ENCODE data around the gene AKAP6. TPM values are rescaled to one million over a fixed set of nuclear protein-coding genes. Genes with fewer than 3 reads are reported as not detected.

The AKAP6 gene
- total RNA-seq, 1 donor from 2014 or later: 1.3 TPM

DNA sequence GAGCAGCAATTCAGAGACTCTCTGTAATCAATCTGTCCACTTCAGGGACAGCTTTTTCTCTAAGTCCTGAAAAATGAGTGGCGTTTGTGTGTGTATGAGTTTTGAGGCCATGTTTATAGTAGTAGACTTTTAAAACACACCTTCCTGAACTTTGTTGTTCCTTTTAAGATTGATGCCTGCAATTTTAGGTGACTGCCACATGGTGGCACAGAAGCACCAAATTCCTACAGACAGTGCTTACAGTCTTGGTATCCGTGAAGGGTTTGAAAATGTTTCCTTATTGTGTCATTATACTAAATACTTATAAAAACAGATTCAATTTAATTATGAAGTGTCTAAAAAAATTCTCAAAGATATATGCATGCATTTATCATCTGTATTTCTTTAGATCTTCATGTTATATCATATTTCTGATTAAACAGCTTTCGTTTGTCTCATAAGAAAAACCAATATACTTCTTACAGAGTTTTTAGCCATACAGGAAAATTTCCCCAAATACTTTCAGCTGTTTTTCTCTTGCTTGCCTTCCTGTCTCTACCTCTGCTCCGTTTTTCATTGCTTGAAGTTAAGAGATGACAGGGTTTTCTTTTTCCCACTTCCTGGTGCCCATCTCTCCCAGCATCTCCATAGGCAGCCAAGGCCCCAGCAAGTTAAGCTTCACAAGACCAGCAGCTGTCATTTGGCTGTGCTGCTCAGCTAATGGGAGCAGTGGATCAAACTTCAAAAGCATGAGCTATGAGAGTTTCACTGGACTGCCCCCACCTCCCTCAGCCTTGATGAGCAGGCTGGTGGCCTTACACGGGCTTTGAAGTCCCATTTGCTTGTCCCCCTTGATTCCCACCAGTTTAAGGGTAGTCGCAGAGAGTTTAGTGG is 259.6 kb downstream of the AKAP6 start:
- no peak overlapping the region for H3K4me3 ChIP-seq (ENCODE audit: low read depth, low read length)
- no peak for DNase-seq (ENCODE audit: low read depth)
- TF ChIP-seq, protein P1, sequence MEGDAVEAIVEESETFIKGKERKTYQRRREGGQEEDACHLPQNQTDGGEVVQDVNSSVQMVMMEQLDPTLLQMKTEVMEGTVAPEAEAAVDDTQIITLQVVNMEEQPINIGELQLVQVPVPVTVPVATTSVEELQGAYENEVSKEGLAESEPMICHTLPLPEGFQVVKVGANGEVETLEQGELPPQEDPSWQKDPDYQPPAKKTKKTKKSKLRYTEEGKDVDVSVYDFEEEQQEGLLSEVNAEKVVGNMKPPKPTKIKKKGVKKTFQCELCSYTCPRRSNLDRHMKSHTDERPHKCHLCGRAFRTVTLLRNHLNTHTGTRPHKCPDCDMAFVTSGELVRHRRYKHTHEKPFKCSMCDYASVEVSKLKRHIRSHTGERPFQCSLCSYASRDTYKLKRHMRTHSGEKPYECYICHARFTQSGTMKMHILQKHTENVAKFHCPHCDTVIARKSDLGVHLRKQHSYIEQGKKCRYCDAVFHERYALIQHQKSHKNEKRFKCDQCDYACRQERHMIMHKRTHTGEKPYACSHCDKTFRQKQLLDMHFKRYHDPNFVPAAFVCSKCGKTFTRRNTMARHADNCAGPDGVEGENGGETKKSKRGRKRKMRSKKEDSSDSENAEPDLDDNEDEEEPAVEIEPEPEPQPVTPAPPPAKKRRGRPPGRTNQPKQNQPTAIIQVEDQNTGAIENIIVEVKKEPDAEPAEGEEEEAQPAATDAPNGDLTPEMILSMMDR (IDR thresholded peaks at IDR 0.05; ENCODE audit: insufficient read depth, low read length, poor library complexity, severe bottlenecking): peak; percentile 61
- no peaks in the 10 kb centered on the region for H3K36me3 ChIP-seq (ENCODE audit: control insufficient read depth, insufficient read depth, low read length)
- H3K27me3 ChIP-seq (ENCODE audit: control insufficient read depth, insufficient read depth, low read length): no peaks in the 10 kb centered on the region

DNA sequence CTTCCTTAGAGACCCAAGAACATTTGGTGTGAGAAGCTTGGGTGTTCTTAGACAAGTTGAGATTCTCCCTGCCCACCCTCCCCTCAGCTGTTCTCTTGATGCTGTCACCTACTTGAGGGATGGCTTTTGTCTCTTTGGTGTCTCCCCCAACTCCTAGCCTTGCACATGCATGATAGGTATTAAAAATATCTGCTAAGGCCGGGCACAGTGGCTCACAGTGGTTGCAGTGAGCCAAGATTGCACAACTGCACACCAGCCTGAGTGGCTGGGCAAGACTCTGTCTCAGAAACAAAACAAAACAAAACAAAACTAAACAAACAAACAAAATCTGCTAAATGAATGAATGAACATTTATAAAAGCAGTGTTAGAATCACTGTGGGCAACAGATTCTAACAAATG is 261.1 kb downstream of the AKAP6 start:
- TF ChIP-seq, protein P1 (IDR thresholded peaks at IDR 0.05; ENCODE audit: insufficient read depth, low read length, poor library complexity, severe bottlenecking): no peak
- no peaks in the 10 kb centered on the region for H3K27me3 ChIP-seq (ENCODE audit: control insufficient read depth, insufficient read depth, low read length)

DNA sequence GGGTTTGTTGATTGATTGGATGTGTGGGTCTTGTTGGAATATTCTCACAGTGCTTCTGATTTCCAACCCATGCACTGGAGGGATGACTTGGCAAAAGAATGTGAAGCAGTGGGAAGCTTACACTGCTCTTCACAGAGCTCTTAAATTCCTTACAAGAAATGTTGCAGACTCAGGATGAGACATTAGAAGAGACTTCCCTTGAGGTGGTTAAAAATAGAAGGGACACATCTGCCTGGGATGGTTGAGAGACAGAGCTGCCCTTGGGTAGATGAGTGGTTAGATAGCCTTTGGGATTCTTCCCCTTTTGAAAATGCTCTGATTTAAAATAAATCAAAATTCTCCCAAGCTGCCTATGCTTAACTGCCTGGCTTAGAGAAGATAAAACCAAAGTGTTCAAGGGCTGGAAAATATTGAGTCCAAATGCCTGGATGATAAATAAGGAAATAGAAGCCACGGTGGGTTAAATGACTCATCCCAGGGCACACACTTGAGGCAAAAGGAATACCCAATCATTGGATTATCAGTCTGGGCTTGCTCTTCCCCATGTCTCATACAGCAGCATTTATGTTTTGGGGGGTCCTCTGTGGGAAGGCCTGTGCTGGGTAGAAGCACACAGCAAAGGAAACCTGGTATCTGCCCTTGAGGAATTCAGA is 264.3 kb downstream of the AKAP6 start:
- TF ChIP-seq, protein P1 (IDR thresholded peaks at IDR 0.05; ENCODE audit: insufficient read depth, low read length, poor library complexity, severe bottlenecking): no peak
- H3K4me3 ChIP-seq (ENCODE audit: low read depth, low read length): no peak overlapping the region
- H3K36me3 ChIP-seq (ENCODE audit: control insufficient read depth, insufficient read depth, low read length): no peaks in the 10 kb centered on the region
- DNase-seq (ENCODE audit: low read depth): peak; percentile 16
- H3K27me3 ChIP-seq (ENCODE audit: control insufficient read depth, insufficient read depth, low read length): no peaks in the 10 kb centered on the region

More for the DNA sequence above, 261.1 kb downstream of the AKAP6 start:
- DNase-seq (ENCODE audit: low read depth): no peak
- H3K4me3 ChIP-seq (ENCODE audit: low read depth, low read length): no peak overlapping the region
- no peaks in the 10 kb centered on the region for H3K36me3 ChIP-seq (ENCODE audit: control insufficient read depth, insufficient read depth, low read length)

DNA sequence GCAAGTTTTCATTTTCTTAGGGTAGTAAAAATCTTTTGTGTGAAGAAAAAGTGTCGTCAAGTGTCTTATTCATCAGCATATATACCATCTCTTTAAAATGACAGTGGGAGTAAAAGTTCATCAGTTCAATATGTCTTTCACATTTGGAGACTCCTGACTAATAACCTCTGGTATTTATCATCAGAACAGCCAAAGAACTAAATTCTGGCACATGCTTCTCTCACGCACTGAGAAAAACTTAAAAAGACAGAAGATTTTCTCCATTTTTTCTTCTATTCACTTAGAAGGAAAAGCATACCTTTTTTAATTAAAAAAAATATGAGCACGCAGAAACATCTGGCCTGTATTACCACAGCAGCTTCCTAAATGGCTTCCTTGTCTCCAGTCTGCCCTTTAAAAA is 265.7 kb downstream of the AKAP6 start:
- DNase-seq (ENCODE audit: low read depth): no peak
- TF ChIP-seq, protein P1 (IDR thresholded peaks at IDR 0.05; ENCODE audit: insufficient read depth, low read length, poor library complexity, severe bottlenecking): no peak
- Histone ChIP-seq H3K36me3 (ENCODE audit: control insufficient read depth, insufficient read depth, low read length) (no peaks in the 10 kb centered on the region), H3K27me3 (ENCODE audit: control insufficient read depth, insufficient read depth, low read length) (no peaks in the 10 kb centered on the region), H3K4me3 (ENCODE audit: low read depth, low read length) (no peak overlapping the region)

DNA sequence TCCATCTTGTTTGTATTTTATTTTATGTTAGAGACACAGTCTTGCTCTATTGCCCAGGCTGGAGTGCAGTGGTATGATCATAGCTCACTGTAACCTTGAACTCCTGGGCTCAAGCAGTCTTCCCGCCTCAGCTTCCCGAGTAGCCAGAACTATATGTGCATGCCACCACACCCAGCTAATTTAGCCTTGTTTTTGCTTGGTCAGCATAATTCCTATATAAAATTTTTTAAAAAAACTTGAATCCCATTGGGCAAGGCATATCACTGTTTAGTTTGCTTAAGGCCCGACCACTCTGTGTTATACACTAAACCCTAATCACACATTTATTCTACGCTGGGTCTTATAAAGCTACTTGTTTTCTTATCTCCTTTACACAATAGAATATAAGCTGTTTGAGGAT is 266.4 kb downstream of the AKAP6 start:
- no peaks in the 10 kb centered on the region for H3K36me3 ChIP-seq (ENCODE audit: control insufficient read depth, insufficient read depth, low read length)
- no peaks in the 10 kb centered on the region for H3K27me3 ChIP-seq (ENCODE audit: control insufficient read depth, insufficient read depth, low read length)
- DNase-seq (ENCODE audit: low read depth): no peak
- H3K4me3 ChIP-seq (ENCODE audit: low read depth, low read length): no peak overlapping the region
- TF ChIP-seq, protein P1 (IDR thresholded peaks at IDR 0.05; ENCODE audit: insufficient read depth, low read length, poor library complexity, severe bottlenecking): no peak

All from kidney epithelial cell (primary cell).